Heart right ventricle (tissue), 16 donors: ENCODE measurements around the gene KCTD6. TPM values are rescaled to one million over a fixed set of nuclear protein-coding genes. Genes with fewer than 3 reads are reported as not detected.

Experiments used
- ATAC-seq, 8 donors: fragments of 200-7000 bp; cut with Tn5 transposase; one replicate each; pipeline ENCODE4 v1.9.1; 2020; ENCODE audit warnings: mild to moderate bottlenecking in 8 of 8, moderate library complexity in 8 of 8, moderate number of reproducible peaks in 1 of 8
- DNase-seq, 2 donors: peaks; one replicate each; pipeline ENCODE4 v3.0.0-alpha.2; 2020
- H3K27ac ChIP-seq, 10 donors: fragments of 200-600 bp; sonication (generic) in 2 of 10; one replicate each; pipeline versions ENCODE4 v1.5.0 to v1.8.0; 2020 to 2022; ENCODE audit warnings: mild to moderate bottlenecking in 3 of 10
- H3K27me3 ChIP-seq, 7 donors: fragments of 200-600 bp; one replicate each; pipeline ENCODE4 v1.8.0; 2021 to 2022; ENCODE audit warnings: mild to moderate bottlenecking in 2 of 7
- H3K36me3 ChIP-seq, 9 donors: fragments of 200-600 bp; sonication (generic) in 1 of 9; one replicate each; pipeline versions ENCODE4 v1.5.0 to v1.8.0; 2020 to 2022; ENCODE audit warnings: mild to moderate bottlenecking in 2 of 9
- H3K4me1 ChIP-seq, 9 donors: fragments of 200-600 bp; sonication (generic) in 1 of 9; one replicate each; pipeline versions ENCODE4 v1.5.0 to v1.8.0; 2020 to 2022; ENCODE audit warnings: mild to moderate bottlenecking in 4 of 9
- H3K4me3 ChIP-seq, 10 donors: fragments of 200-600 bp; sonication (generic) in 2 of 10; one replicate each; pipeline versions ENCODE4 v1.5.0 to v1.8.0; 2020 to 2022; ENCODE audit warnings: mild to moderate bottlenecking in 7 of 10, moderate library complexity in 2 of 10
- H3K9me3 ChIP-seq, 11 donors: fragments of 200-600 bp in 10 of 11; sonication (generic) in 2 of 11; one replicate each; pipeline versions ENCODE4 v1.5.0 to v1.8.0; 2013 to 2022; ENCODE audit warnings: mild to moderate bottlenecking in 2 of 11, control low read depth in 1 of 11, moderate library complexity in 1 of 11
- WGBS, 2 donors: extraction: QIAGEN DNeasy Blood & Tissue Kit; methylation state at CpG; one replicate each; pipeline ENCODE4 v1.1.7; 2013; ENCODE audit warnings: inconsistent platforms in 1 of 2; 5-methylcytosine and 5-hydroxymethylcytosine counted together
- intact Hi-C, 10 donors: fragments of 100-400 bp; cut with DNase I; formaldehyde crosslinking; loops; one replicate each; pipeline versions ENCODE4 v1.11.1 to v1.14.2; 2022
- polyA plus RNA-seq, 2 donors: library from polyadenylated mRNA; stranded (reverse); fragments of 200-250 nt; gene quantifications; one replicate each; pipeline ENCODE4 v1.2.3, GENCODE V29; 2013
- total RNA-seq, 10 donors: library from RNA; stranded (reverse); fragmentation: NEBNext Ultra II Directional in 3 of 10; extraction: Animal tissue kit (Norgen Biotek cat#: 25700) in 3 of 10; gene quantifications; one replicate each; pipeline versions ENCODE4 v1.2.1 to v1.2.4, GENCODE V29; 2021 to 2023
- TF ChIP-seq, protein P1 (sequence below), 9 donors: fragments of 200-600 bp; sonication (generic) in 2 of 9; IDR thresholded peaks; one replicate each; pipeline versions ENCODE4 v1.5.0 to v1.8.0; 2021 to 2022; ENCODE audit warnings: antibody characterized with exemption in 9 of 9, mild to moderate bottlenecking in 5 of 9, moderate library complexity in 1 of 9
- donor health status: Arrhythmogenic right ventricular cardiomyopathy.
- donor health status: ischemic (EF 13 %, LVEDD 7.1; RV severe dilation, severe dysfunction).
- donor health status: healthy with polysubstance abuse.
- donor health status: DM: no; HTN: yes; CAD: no.
- donor health status: DM: no; HTN: no; CAD: no.
- donor health status: ischemic (EF 25% LVEDD 6.9; RV normal size, moderate dysfunction).
- donor health status: ischemic (EF 25% LVEDD 5.7; RV mildly dilated, moderate dysfunction).
- donor health status: healthy.
- donor health status: DM: yes; HTN: yes; CAD: no.
- donor health status: Ischemic cardiomyopathy.
- donor health status: ischemic (EF 35%, LVEDD 5.7; RV mildly dilated, moderate dysfunction).
- donor health status: nonischemic (EF 11% LVEDD 7.7; RV severe dilation, severe dysfunction).
- donor health status: DM: yes; HTN: yes; CAD: no.
- donor health status: PGD.
- donor health status: ischemic (EF 29% LVEDD 5.4; RV normal size, mild dysfunction).
- donor health status: nonischemic (EF 23%, LVEDD 6.1; RV moderate dilation, normal function).

Gene KCTD6
- total and polyA plus RNA-seq, 12 donors: 3.6 to 12.7 (median 7.2) TPM

DNA sequence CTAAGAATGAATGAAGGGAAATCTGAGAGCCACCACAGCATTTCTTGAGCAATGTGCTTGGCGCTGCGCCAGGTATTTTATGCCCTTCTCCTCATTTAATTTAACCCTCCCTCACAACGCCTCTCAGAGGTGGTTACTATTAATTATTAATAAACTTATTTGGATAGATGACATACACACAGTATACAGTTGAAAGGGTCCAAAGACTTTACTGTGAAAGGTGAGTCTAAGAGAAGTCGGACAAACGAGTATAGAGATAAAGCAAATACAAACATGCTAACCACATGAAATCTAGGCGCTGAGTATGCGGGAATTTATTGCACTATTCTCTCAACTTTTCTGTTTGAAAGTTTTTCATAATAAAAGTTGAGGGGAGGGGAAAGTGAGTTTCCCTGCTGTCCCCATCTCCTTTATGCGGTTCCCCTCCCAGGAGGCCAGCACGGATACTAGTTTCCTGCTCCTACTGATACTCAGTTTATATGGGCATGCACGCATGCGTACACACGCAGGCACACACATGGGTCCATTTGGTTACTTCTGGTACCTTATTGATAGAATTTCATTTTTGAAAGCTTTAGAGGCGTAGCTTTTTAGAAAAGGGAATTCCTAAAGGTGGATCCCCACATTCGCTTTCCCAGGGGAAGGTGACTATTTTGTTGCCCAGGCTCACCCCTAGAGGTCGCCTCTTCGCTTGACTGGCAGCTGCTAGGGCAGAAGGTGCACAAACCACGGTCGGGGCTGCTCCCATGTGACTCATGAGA is 28.5 kb upstream of the KCTD6 start:
- intact Hi-C loops: loop anchor here in 4 of 10 donors (2.0 kb wide), 1 partner anchor 69 kb away; no protein-coding TSS in a partner anchor
- Histone ChIP-seq H3K36me3 (no peaks in the 10 kb centered on the region), H3K4me3 (peak overlapping the region in 8 of 10 donors; percentile 1 to 41 (median 26)), H3K27ac (no peak overlapping the region), H3K9me3 (no peaks in the 10 kb centered on the region), H3K27me3 (no peaks in the 10 kb centered on the region), H3K4me1 (peaks cover 0 to 16% (median 4%) of the 10 kb centered on the region in 9 donors)
- DNase-seq (peak; percentile 63 to 68), ATAC-seq (peak; percentile 80 to 96 (median 88))
- TF ChIP-seq, protein P1, sequence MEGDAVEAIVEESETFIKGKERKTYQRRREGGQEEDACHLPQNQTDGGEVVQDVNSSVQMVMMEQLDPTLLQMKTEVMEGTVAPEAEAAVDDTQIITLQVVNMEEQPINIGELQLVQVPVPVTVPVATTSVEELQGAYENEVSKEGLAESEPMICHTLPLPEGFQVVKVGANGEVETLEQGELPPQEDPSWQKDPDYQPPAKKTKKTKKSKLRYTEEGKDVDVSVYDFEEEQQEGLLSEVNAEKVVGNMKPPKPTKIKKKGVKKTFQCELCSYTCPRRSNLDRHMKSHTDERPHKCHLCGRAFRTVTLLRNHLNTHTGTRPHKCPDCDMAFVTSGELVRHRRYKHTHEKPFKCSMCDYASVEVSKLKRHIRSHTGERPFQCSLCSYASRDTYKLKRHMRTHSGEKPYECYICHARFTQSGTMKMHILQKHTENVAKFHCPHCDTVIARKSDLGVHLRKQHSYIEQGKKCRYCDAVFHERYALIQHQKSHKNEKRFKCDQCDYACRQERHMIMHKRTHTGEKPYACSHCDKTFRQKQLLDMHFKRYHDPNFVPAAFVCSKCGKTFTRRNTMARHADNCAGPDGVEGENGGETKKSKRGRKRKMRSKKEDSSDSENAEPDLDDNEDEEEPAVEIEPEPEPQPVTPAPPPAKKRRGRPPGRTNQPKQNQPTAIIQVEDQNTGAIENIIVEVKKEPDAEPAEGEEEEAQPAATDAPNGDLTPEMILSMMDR (IDR thresholded peaks at IDR 0.05): peak; percentile 57 to 93 (median 78)
- 26 to 30% methylated on average over 18 of the region's 18 CpGs for WGBS, 2 donors

GRCh38 chr3:58463942-58464271 is 28.0 kb upstream of the KCTD6 start:
- ATAC-seq: peak in 1 of 8 donors; percentile 9
- DNase-seq: no peak
- no peak overlapping the region for H3K27ac ChIP-seq
- 41 to 44% methylated on average over 5 of the region's 5 CpGs for WGBS, 2 donors
- H3K4me3 ChIP-seq: peak overlapping the region in 5 of 10 donors; percentile 1 to 41 (median 26)
- TF ChIP-seq, protein P1 (IDR thresholded peaks at IDR 0.05): no peak
- H3K27me3 ChIP-seq: no peaks in the 10 kb centered on the region
- peaks cover 0 to 16% (median 4%) of the 10 kb centered on the region in 9 donors for H3K4me1 ChIP-seq
- intact Hi-C loops: loop anchor here in 4 of 10 donors (2.0 kb wide), 1 partner anchor 69 kb away; no protein-coding TSS in a partner anchor
- H3K9me3 ChIP-seq: no peaks in the 10 kb centered on the region
- no peaks in the 10 kb centered on the region for H3K36me3 ChIP-seq

DNA sequence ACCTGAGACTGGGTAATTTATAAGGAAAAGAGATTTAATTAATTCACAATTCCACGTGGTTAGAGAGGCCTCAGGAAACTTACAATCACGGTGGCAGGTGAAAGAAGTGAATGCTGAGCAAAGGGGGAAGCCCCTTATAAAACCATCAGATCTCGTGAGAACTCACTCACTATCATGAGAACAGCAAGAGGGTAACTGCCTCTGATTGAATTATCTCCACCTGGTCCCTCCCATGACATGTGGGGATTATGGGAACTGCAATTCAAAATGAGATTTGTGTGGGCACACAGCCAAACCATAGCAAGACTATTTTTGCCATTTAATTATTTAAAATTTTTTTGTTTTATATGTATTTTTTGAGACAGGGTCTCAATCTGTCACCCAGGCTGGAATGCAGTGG is 27.0 kb upstream of the KCTD6 start:
- TF ChIP-seq, protein P1 (IDR thresholded peaks at IDR 0.05): no peak
- Histone ChIP-seq H3K36me3 (no peaks in the 10 kb centered on the region), H3K27me3 (no peaks in the 10 kb centered on the region), H3K4me1 (peaks cover 0 to 16% (median 4%) of the 10 kb centered on the region in 9 donors), H3K27ac (no peak overlapping the region), H3K4me3 (no peak overlapping the region), H3K9me3 (no peaks in the 10 kb centered on the region)
- WGBS, 2 donors: 78 to 84% methylated on average over 3 of the region's 3 CpGs
- no peak for ATAC-seq
- no peak for DNase-seq
- intact Hi-C loops: loop anchor here in 1 of 10 donors (5.0 kb wide), 1 partner anchor 67 kb away; no protein-coding TSS in a partner anchor

GRCh38 chr3:58466899-58467563 is 24.9 kb upstream of the KCTD6 start:
- no peaks in the 10 kb centered on the region for H3K27me3 ChIP-seq
- H3K4me1 ChIP-seq: peaks cover 0 to 36% (median 18%) of the 10 kb centered on the region in 9 donors
- no peaks in the 10 kb centered on the region for H3K9me3 ChIP-seq
- H3K27ac ChIP-seq: no peak overlapping the region
- intact Hi-C loops: loop anchor here in 1 of 10 donors (5.0 kb wide), 1 partner anchor 65 kb away; no protein-coding TSS in a partner anchor
- DNase-seq: no peak
- no peak overlapping the region for H3K4me3 ChIP-seq
- H3K36me3 ChIP-seq: no peaks in the 10 kb centered on the region
- TF ChIP-seq, protein P1 (IDR thresholded peaks at IDR 0.05): no peak
- WGBS, 2 donors: 89 to 96% methylated on average over 4 of the region's 4 CpGs
- ATAC-seq: no peak
